OCI-LY1 (cell line): Measurements from ENCODE around the gene PCBP3.
"Not testable (repeated sequence)": the region's sequence is repeated elsewhere in the genome, so short reads cannot be mapped to it uniquely, and the experiment has no call there.

Experiments used
- H2AFZ ChIP-seq: fragments of 200-600 bp; sonication (generic), shearing (Covaris generic); 2 replicates; pipeline ENCODE4 v1.6.0; 2014; ENCODE audit warnings: antibody characterized with exemption, mild to moderate bottlenecking, low read length
- H3F3A ChIP-seq: fragments of 200-600 bp; sonication (generic), shearing (Covaris generic); 2 replicates; pipeline ENCODE4 v1.6.0; 2014; ENCODE audit warnings: mild to moderate bottlenecking, antibody characterized with exemption, low read length, moderate library complexity; ENCODE audit not compliant: insufficient read depth
- H3K27ac ChIP-seq: fragments of 200-600 bp; sonication (generic); 2 replicates; pipeline ENCODE4 v1.5.1; 2014; ENCODE audit warnings: low read length, mixed run types, mild to moderate bottlenecking, low read depth; ENCODE audit not compliant: poor library complexity, severe bottlenecking
- H3K27me3 ChIP-seq: fragments of 200-600 bp; sonication (generic); 2 replicates; pipeline ENCODE4 v1.6.0; 2014; ENCODE audit warnings: antibody characterized with exemption, mild to moderate bottlenecking, low read length, moderate library complexity; ENCODE audit not compliant: insufficient read depth
- H3K36me3 ChIP-seq: fragments of 200-600 bp; sonication (generic); 2 replicates; pipeline ENCODE4 v1.6.1; 2014; ENCODE audit warnings: mild to moderate bottlenecking, antibody characterized with exemption, low read length, moderate library complexity, mixed read lengths; ENCODE audit not compliant: insufficient read depth
- H3K4me1 ChIP-seq: fragments of 200-600 bp; sonication (generic); 2 replicates; pipeline ENCODE4 v1.5.1; 2014; ENCODE audit warnings: mild to moderate bottlenecking, low read length, moderate library complexity; ENCODE audit not compliant: insufficient read depth, severe bottlenecking
- H3K4me2 ChIP-seq: fragments of 200-600 bp; sonication (generic), shearing (Covaris generic); 2 replicates; pipeline ENCODE4 v1.6.1; 2014; ENCODE audit warnings: low read length
- H3K4me3 ChIP-seq: fragments of 200-600 bp; sonication (generic); 2 replicates; pipeline ENCODE4 v1.5.1; 2014; ENCODE audit warnings: low read length, low read depth, mild to moderate bottlenecking, mixed read lengths; ENCODE audit not compliant: poor library complexity, severe bottlenecking
- H3K79me2 ChIP-seq: fragments of 200-600 bp; shearing (Covaris generic); 2 replicates; pipeline ENCODE4 v1.6.1; 2016; ENCODE audit warnings: mixed run types, low read length, mixed read lengths; ENCODE audit not compliant: insufficient read depth
- H3K9ac ChIP-seq: fragments of 200-600 bp; sonication (generic), shearing (Covaris generic); 2 replicates; pipeline ENCODE4 v1.6.1; 2014; ENCODE audit warnings: mild to moderate bottlenecking, low read length, mixed read lengths
- H3K9me2 ChIP-seq: fragments of 200-600 bp; sonication (generic), shearing (Covaris generic); 2 replicates; pipeline ENCODE4 v1.6.1; 2014; ENCODE audit warnings: low read depth, mild to moderate bottlenecking, low read length, mixed read lengths
- H3K9me3 ChIP-seq: fragments of 200-600 bp; shearing (Covaris generic); 2 replicates; pipeline ENCODE4 v1.6.1; 2014; ENCODE audit warnings: low read length, mixed read lengths
- H4K20me1 ChIP-seq: fragments of 200-600 bp; sonication (generic), shearing (Covaris generic); 2 replicates; pipeline ENCODE4 v1.6.0; 2016; ENCODE audit warnings: mild to moderate bottlenecking, low read length; ENCODE audit not compliant: insufficient read depth
- CTCF ChIP-seq: fragments of 200-600 bp; sonication (generic), shearing (Covaris generic); IDR thresholded peaks from 2 replicates; pipeline ENCODE4 v1.5.1; 2017; ENCODE audit warnings: mild to moderate bottlenecking, antibody characterized with exemption, low read length, moderate library complexity, mixed read lengths
- EZH2 ChIP-seq: fragments of 200-600 bp; sonication (generic), shearing (Covaris generic); IDR thresholded peaks from 2 replicates; pipeline ENCODE4 v1.8.0; 2017; ENCODE audit warnings: borderline replicate concordance, mixed run types, mild to moderate bottlenecking, antibody characterized with exemption, low read length, moderate library complexity, mixed read lengths

The PCBP3 gene

GRCh38 chr21:45706299-45706698 lies 62.8 kb downstream of the PCBP3 start:
- H3K9ac ChIP-seq, result no peak overlapping the region
- no peak overlapping the region for H3K4me3 ChIP-seq
- no peaks in the 10 kb centered on the region for H3K9me3 ChIP-seq
- no peaks in the 10 kb centered on the region for H3K4me1 ChIP-seq
- no peaks in the 10 kb centered on the region; the same call in 1 of the 2 replicates for H3K27me3 ChIP-seq
- no peak overlapping the region for H3K27ac ChIP-seq
- H4K20me1 ChIP-seq, result no peaks in the 10 kb centered on the region
- no peaks in the 10 kb centered on the region for H3K36me3 ChIP-seq
- H3F3A ChIP-seq, result no peaks in the 10 kb centered on the region
- H2AFZ ChIP-seq, result no peak overlapping the region
- no peak overlapping the region for H3K4me2 ChIP-seq
- no peaks in the 10 kb centered on the region for H3K79me2 ChIP-seq
- TF ChIP-seq CTCF, result no peak
- no peak for TF ChIP-seq EZH2
- no peaks in the 10 kb centered on the region for H3K9me2 ChIP-seq

DNA sequence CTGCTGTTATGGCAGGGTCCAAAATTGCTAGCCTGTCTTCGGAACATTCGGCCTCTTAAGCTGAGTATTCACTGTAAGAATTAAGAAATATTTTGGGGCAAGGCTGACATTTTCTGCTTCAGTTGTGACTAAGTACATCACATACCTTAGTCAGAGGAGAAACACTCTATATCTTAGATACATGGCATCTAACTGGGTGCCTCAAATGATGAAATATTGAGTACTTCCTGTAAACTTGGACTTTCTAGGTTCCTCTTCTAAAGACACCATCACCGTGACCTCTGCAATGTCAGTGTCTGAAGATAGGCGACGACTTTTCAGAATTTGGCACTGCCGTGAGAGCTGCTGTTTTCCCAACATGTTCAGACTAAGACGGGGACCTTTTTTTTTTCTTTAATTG lies 65.6 kb downstream of the PCBP3 start:
- H4K20me1 ChIP-seq, result no peaks in the 10 kb centered on the region

GRCh38 chr21:45709696-45710268 lies 66.3 kb downstream of the PCBP3 start:
- Histone ChIP-seq H3K9me3 (no peaks in the 10 kb centered on the region), H3F3A (no peaks in the 10 kb centered on the region), H3K27me3 (no peaks in the 10 kb centered on the region; the same call in 1 of the 2 replicates), H3K27ac (no peak overlapping the region), H3K9me2 (no peaks in the 10 kb centered on the region), H3K9ac (no peak overlapping the region), H3K36me3 (no peaks in the 10 kb centered on the region), H3K4me1 (no peaks in the 10 kb centered on the region), H3K4me2 (no peak overlapping the region), H4K20me1 (no peaks in the 10 kb centered on the region), H2AFZ (no peak overlapping the region), H3K4me3 (no peak overlapping the region), H3K79me2 (no peaks in the 10 kb centered on the region)
- TF ChIP-seq CTCF (no peak), EZH2 (no peak)

More for the DNA sequence above, 65.6 kb downstream of the PCBP3 start:
- H3K4me2 ChIP-seq, result no peak overlapping the region
- no peaks in the 10 kb centered on the region for H3F3A ChIP-seq
- H3K9ac ChIP-seq, result no peak overlapping the region
- H2AFZ ChIP-seq, result no peak overlapping the region
- H3K4me1 ChIP-seq, result no peaks in the 10 kb centered on the region
- no peak overlapping the region for H3K27ac ChIP-seq
- no peaks in the 10 kb centered on the region for H3K9me2 ChIP-seq
- no peak overlapping the region for H3K4me3 ChIP-seq
- TF ChIP-seq CTCF (no peak), EZH2 (no peak)
- H3K79me2 ChIP-seq, result no peaks in the 10 kb centered on the region
- H3K9me3 ChIP-seq, result no peaks in the 10 kb centered on the region
- H3K27me3 ChIP-seq, result no peaks in the 10 kb centered on the region; the same call in 1 of the 2 replicates
- no peaks in the 10 kb centered on the region for H3K36me3 ChIP-seq

- H3K4me1 ChIP-seq, H2AFZ ChIP-seq, H3K9me2 ChIP-seq, H3K27me3 ChIP-seq, H3K36me3 ChIP-seq, H3K4me3 ChIP-seq, H3K4me2 ChIP-seq, H4K20me1 ChIP-seq, H3K9me3 ChIP-seq, H3K79me2 ChIP-seq, H3K27ac ChIP-seq, H3K9ac ChIP-seq, H3F3A ChIP-seq: not testable (repeated sequence)
Observed at GRCh38 chr21:45710306-45710705, 66.8 kb downstream of the PCBP3 start.
